ENCODE results near the gene LMO1.

LMO1 gene

DNA sequence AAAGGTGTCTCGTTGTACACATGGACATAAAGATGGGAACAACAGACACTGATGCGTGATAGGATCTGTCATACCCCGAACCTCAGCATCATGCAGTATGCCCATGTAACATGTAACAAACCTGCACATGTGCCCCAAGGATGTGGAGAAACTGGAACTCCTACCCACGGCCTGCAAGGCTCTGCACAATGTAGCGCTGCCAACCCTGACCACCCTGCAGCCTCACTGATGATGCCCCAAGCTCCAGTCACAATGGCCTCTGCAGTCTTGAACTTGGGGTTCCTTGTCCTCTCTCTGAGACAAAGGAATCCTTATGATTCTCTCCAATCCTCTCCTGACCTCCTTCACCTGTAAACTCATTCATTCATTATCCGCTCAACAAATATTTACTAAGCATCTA is 14.2 kb downstream of the LMO1 start:
- no peak for DNase-seq (ENCODE audit: low read depth in 4 of 4, low spot score in 1 of 4)

DNA sequence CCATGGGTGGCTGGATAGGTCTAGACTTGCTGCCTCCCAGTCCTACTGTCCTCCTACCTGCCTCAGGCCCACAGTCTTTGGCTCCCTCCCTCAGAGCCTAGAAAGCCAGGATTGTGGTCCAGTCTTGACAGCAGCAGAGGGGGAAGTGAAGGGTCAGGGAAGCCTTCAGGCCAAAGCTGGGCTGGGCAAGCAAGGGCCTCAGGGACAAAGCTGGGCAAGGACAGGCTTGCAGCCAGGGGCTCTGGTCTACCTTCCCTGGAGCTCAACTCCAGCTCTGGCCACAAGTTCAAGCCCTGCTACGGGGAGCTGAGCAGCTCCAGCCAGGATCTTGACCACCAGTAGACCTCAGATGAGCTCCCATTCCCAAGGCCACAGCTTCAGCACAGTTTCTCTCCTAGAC is 14.9 kb downstream of the LMO1 start:
- DNase-seq (ENCODE audit: low read depth in 4 of 4, low spot score in 1 of 4), result no peak

DNA sequence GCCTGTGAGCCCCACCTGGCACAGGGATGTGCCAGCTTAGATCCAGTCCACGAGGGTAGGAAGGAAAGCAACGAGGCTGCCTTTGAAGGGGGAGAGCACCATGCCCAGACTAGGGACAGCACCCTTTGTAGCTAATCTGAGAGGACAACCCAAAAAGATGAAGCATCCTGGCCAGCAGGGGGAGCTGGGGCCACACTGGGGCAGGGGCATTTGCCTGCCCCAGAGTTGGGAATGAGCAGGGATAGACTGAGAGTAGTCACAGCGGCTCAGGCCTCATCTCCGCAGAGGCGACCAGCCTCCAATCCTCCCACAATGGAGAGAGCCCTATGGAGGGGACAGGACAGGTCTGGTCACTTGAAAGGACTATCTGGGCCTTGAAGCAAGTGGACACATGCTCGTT is 16.4 kb downstream of the LMO1 start:
- no peak for DNase-seq (ENCODE audit: low read depth in 4 of 4, low spot score in 1 of 4)

DNA sequence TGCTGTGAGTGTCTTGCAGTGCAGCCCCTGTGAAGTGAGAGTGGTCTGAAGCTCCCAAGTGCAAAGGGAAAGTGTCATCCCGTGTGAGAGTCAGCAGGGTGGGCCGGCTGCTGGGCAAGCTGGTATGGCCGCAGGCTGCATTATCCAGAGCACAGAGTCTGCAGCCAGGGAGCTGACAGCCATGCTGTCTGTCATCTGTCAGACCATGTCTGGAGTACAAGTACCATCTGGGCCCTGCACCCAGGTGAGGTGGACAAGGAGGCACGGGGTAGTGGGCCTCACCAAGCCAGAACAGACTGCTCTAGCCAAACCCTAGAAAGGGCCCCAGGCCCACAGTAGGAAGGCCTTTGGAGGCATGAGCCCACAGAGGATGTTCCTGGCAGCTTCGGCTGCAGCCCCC is 20.2 kb downstream of the LMO1 start:
- no peak for DNase-seq (ENCODE audit: low read depth in 4 of 4, low spot score in 1 of 4)

DNA sequence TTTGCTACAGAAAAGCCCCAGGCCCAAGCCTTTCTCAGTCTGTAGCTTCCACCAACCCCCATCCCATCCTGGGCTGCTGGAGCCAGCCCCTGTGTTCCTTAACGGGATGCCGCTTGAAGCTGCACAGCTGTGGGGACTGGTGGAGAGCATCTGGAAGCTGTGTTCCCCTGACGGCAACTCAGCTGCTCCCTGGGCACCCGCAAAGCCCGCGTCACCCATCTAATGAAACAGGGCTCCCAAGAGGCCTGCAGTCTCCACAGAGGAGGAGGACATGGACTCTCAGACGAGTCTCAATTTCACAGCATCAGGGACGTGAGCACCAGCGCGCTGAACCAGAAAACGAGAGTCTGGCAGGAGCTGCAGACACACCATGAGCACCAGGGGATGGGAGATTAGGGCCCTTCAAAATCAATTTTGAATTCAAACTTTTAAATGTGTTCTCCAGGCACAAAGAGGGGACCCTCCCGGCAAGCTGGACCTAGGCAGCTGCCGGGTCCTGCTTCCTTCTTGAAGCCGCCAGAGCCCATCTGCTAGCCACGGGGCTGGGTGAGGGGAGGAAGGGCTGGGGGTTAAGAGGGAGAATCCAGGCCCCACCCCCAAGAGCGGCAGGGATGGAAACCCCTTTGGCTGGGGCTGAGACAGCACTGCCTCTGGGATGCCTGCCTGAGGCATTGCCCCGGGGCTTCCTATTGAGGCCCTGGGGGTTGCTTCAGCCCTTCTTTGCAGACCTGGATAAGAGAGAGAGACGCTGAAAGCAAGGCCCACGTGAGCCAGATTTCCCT is 21.0 kb downstream of the LMO1 start:
- no peak for DNase-seq (ENCODE audit: low read depth in 4 of 4, low spot score in 1 of 4)

DNA sequence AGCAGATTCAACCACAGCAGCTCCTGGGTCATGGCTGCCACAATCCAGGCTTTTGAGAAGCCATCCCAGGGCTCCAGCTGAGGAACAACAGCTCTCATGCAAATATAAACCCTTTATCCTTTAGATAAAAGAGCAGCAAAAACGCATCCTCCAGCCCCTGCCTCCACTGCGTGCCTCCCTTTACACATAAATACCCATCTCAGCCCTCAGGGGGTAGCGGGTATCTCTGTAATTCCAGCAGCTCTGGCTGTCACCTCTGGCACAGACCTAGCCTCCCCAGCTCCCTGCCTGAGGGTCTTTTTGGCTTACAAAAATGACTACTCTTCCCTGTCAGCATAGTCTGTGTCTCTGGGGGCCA is 21.6 kb downstream of the LMO1 start:
- no peak for DNase-seq (ENCODE audit: low read depth in 4 of 4, low spot score in 1 of 4)

DNA sequence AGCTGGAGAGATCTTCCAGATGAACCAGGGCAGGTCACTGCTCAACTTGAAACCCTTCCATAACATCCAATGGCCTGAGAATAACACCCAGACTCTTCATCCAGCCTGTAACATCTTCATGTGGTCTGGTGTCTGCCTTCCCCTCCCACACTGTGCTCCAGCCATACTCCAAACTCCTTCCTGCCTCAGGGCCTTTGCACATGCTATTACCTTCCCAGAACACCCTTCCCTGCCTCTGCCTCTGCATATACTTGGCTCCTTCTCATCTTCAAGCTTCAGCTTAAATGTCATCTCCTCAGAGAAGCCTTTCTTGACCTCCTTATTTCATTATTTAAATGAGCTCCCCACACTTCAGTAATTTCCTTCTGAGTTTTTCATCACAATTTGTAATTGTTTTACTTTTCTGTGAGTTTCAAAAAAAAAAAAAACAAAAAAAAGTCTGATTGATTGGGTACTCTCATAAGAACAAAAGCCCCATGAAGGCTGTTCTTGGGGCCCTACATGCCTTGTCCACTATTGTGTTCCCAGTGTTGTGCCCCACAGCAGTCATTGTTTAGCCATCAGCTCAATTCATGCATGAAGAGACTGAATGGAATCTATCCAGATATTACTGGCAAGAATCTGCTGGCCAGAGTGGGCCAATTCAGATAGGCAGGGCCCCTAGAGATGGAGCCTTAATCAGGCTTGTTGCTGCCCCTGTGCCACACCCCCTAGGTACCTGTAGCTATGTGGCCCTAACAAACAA is 22.1 kb downstream of the LMO1 start:
- no peak for DNase-seq (ENCODE audit: low read depth in 4 of 4, low spot score in 1 of 4)

DNA sequence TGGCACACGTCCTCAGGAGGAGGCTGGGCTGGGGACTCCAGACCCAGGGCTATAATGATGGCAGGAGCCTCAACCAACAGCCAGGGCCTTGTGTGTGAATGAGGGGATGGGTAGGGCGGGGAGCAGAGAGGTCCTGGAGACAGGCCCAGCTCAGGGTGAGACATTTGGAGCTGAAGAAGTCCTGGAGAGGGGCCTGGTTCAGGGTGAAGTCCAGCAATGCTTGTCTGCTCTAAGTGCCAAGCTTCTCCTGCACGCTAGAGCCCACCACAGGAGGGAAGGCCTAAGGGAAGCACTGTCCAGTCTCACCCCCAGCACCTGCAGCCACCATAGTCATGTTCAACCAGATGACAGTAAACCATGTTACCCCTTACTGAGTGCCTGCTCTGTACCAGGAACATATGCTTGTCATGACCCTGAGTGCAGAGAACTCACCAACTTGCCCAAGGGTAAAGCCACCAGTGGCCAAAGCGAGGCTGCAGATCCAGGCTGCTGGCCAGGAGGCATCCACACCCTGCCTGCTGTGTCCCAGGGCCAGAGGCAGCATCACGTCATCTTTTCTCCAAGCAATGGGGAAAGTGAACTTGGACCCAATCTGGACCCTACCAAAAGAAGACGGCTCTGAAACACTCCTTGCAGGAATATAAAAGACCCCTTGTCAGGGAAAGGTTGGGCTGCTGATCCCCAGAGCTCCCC is 24.0 kb downstream of the LMO1 start:
- DNase-seq (ENCODE audit: low read depth in 4 of 4, low spot score in 1 of 4), result no peak

DNA sequence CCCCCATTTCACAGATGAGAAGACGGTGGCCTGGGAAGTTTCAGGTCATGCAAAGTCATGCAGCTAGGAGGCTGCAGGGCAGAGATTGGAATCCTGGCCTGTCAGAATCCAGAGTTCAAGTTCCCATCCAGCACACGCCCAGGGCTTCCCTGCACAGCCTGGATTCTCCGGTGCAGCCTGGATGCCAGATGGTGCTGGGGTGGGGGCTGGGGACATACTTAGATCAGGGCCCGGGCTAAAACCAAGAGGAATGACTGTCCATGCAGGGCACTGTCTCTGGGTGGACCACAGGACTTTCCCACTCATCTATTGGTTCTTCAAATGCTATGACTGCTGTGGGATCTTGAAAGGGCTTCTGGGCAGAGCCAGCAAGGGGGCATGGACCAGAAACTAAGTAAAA is 24.6 kb downstream of the LMO1 start:
- no peak for DNase-seq (ENCODE audit: low read depth in 4 of 4, low spot score in 1 of 4)

DNA sequence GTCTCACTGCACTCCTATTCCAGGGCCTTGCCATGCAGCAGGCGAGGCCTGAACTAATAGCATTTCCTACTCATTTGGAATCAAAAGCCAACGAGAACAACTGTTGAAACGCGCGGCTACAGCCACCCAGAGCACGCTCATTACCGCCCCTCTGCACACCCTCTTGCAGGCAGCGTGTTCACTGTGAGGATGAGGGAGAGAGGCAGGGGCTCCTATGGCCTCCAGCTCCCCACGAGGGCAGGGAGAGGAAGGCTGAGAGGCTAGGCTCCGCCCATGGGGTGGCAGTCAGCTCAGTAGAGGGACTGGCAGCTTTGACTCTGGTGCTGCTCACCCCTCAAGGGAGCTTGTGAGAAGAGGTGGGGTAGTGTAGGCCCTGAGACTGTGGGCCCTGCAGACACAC is 26.2 kb downstream of the LMO1 start:
- no peak for DNase-seq (ENCODE audit: low read depth in 4 of 4, low spot score in 1 of 4)

DNA sequence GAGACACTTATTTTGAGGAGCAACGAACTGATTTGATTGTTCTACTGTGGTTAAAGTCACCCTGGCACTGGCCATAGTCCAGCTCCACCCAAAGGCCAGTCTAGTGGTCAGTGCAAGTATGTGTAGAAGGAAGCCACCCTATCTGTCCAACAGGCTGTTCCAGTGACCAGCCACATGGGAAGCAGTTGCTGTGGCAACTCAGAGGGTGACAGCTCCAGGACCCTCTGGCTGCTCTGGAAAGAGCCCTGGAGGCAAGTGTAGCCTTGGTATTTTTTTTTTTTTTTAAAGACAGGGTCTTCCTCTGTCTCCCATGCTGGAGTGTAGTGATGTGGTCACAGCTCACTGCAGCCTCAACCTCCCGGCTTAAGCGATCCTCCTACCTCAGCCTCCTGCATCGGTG is 27.8 kb downstream of the LMO1 start:
- no peak for DNase-seq (ENCODE audit: low read depth in 4 of 4, low spot score in 1 of 4)

DNA sequence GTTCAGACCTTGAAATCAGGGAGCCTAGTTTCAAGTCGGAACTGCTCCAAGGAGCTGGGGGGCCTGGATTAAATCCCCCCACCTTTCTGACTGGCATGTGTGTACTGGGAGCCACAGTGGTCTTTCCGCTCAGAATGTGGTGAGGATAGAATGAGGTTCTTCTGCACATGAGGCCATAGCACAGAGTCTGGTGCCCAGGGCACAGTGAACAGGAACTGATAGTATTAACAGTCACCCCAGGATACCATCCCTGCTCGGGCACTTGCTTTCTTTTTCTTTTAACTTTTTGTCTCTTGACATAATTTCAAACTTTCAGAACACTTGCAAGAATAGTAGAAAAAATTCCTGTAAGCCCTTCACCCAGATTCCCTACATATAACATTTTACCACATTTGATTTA is 28.8 kb downstream of the LMO1 start:
- no peak for DNase-seq (ENCODE audit: low read depth in 4 of 4, low spot score in 1 of 4)

DNA sequence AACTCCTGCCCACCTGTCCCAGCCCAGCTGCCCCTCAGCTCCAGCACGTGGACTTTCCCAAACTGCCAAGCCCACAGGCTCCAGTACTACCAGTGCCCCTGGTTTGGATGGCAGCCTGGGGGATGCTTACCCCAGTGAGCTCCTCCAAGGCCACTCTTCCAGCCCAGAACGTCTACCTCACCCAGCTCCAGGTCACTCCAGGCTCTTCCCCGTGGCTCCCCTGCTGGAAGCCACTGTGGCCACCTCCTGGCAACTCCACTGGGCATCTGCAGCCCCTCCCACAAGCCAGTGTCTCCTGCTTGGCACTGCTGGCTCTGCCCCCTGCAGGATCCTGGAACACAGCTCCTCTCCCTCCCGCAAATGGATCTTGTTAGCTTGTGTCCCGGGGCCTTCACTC is 29.3 kb downstream of the LMO1 start:
- no peak for DNase-seq (ENCODE audit: low read depth in 4 of 4, low spot score in 1 of 4)

DNA sequence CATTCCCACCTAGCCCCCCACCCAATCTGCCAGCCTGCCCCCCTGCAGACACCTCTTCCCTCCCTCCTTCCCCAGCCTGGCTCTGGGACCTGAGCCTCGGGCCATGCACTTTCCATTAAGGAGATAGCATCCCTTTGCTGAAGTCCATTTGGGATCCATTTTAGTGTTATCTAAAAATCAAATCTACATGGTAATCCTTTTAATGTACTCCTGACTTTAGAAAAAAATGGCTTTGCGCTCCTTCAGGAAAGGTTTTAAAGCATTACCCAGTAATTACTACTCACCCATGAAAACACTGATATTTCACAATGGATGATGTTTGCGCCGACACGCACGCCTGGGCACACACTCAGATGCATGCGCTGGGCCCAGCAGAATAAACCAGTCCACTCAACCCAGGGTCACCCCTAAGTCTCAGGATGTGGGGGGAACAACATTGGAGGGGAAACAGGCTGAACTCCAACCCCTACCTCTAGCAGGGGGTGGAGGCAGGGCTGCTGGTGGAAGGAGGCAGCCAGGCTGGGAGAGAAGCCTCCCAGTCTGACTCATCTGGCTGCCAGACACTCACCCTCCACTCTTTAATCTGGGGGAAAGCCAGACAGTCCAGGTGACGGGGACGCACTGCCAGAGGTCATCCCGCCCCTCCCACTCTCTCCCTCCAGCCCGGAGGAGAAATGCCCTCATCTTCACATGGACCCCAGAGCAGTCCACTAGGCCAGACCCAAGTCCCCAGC is 29.8 kb downstream of the LMO1 start:
- DNase-seq (ENCODE audit: low read depth in 4 of 4, low spot score in 1 of 4), result no peak

DNA sequence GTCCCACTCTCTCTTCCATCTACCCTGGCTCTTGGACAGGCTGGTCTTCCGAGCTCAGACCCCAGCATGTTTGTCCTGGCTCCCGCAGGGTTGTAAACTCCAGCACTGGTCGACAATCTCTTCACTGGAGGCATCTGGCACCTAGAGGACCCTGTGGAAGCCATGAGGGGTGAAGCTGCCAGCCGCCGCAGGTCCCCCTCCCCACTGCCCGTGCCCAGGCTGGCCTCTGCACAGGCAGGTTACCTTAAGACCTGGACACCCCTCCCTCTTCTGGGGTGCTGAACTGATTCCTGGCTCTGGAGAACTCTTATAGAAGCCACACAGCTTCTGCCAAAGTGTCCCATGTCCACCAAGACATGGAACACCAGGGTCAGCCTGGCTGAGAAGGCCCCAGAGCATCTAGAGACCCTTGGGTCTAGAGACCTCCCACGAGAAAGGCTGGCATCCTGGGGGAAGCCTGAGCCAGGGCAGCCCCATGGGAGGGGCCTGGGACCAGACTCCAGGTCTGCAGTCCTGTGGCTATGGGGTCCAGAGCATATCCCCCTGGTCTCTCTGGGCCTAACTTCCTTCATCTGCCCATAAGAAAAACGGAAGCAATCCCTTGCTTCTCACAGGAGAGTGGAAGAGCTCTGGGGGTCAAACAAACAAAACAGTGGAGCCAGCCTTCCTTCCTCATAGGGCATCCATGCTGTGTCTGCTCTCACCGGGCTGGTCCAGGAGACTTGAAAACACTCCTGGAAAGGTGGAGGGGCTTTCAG is 30.6 kb downstream of the LMO1 start:
- DNase-seq (ENCODE audit: low read depth in 4 of 4, low spot score in 1 of 4), result no peak

DNA sequence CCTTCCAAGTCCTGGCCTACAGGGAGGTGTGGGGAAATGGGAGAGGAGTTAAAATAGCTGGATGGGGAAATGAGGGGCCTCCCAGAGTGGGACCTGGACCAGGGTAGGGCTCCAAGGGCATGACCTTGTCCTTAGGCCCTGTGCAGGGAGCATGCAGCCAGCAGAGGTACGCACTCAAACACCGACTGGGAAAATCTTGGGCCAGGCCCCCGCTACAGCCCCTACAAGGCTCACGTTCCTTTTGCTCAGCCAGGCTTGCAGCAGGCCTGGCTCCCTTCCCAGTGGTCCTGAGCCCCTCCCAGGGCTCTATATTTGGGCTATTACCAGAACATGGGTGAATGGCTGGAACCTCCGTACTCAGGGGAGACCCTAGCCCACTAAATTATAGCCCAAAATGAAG is 31.3 kb downstream of the LMO1 start:
- no peak for DNase-seq (ENCODE audit: low read depth in 4 of 4, low spot score in 1 of 4)

DNA sequence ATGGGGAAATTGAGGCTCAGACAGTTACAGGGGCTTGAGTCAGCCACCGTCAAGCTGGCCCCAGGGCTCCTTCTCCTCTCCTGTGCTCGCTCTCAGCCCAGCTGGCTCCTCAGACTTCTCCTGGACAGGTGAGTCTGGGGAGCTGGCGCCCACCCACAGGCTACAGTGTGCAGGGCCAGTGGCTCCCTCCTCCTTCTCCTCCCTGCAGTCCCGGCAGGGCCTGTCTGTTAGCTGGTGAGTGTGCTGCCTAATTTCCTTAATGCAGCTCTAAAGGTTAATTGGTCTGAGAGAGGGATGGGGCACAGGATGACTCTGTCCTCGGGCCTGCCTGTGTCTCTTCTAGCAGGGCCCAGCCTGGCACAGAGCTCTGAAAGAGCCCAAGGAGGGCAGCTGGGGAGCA is 31.7 kb downstream of the LMO1 start:
- no peak for DNase-seq (ENCODE audit: low read depth in 4 of 4, low spot score in 1 of 4)

DNA sequence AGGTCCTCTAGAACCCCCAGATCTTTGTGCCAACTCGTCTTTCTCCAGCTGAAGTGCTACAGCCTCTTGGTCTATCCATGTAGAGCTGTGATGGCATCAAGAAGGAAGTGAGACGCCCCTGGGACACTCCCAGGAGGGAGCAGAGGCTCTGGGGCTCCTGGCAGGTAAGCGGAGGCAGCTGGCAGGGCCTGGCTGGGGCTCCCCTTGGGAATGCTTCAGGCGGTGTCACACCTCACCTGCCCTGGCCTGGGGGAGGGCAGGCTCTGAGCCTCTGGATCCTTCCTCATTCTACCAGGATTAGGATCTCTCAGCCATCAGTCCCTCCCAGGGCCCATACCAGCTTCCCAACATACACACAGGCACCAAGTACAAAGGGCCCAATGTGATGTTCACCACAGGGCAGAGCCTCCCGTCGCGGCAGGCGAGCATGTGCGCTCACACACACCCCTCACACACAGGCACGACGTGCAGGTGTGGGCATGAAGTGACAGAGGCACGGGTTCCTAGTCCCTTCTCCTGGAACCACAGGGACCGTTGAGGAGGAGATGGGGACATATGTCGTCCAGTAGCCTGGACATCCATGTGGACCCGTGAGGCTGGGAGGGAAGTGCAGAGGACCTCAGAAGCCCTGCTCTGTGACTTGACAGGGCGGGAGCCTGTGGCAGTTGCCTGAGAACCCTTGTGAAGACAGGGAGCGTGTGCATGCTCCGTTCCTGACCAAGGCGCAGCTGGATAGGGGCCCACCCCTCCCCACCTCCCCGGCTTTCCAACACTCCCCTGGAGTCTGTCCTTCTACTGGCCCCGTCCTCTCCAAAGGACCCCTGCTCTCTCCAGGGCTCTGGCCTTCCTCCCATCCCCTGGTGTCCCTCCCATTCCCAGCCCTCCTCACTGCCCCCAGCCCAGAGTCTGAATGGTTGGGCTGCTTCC is 32.5 kb downstream of the LMO1 start:
- DNase-seq (ENCODE audit: low read depth in 4 of 4, low spot score in 1 of 4), result no peak

DNA sequence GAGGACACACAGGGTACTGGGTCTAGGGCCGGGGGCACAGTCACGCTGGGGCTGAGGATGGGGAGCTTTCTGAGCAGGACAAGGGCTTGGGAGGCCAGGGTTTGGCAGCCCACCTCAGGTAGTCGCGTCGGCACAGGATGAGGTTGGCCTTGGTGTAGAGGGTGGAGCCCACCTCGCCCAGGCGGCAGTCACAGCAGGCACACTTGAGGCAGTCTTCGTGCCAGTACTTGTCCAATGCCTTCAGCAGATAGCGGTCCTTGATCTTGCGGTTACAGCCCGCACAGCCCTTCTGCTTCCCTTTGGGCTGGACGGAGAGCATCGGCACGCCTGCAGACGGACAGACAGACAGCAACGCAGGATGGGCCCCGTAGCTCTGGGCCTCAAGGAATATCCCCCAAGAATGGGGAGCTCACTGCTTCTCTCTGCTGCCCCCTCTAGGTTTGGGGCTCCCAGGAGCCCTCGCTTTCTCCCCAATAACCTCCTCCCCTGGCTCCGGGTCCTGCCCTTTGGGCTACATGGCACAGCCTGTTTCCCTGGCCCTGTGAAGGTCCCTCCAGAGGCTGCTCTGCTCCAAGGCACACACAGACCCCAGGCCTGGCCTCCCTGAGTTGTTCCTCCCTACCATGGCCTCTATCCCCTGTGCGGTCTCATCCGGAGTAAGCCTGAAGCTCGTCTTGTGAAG is 33.4 kb downstream of the LMO1 start:
- no peak for DNase-seq (ENCODE audit: low read depth in 4 of 4, low spot score in 1 of 4)

Measured in stimulated activated CD4-positive, alpha-beta T cell treated with anti-CD3 and anti-CD28 coated beads, Interleukin-1b, Interleukin-23, amount 100 ng/mL, for 24 hours (primary cell).